ENCODE measurements around the gene MMP25. TPM values are rescaled to one million over a fixed set of nuclear protein-coding genes. Genes with fewer than 3 reads are reported as not detected.

Gene MMP25
- total and polyA plus RNA-seq, 4 experiments from 2014 or later: 0.52 to 3.0 (median 1.9) TPM

- no peak overlapping the region for H3K4me3 ChIP-seq (ENCODE audit: low read length in 2 of 2)
- H3K27ac ChIP-seq (ENCODE audit: low read depth, low read length): peak overlapping the region; percentile 14
- H3K27ac Mint-ChIP-seq: peak overlapping the region; percentile 68 to 92 (median 79)
- no peaks in the 10 kb centered on the region for H3K27me3 ChIP-seq (ENCODE audit: insufficient read depth, low read length)
- peaks cover 15 to 61% (median 41%) of the 10 kb centered on the region in 4 donors for H3K4me1 Mint-ChIP-seq
- no peaks in the 10 kb centered on the region for H3K9me3 Mint-ChIP-seq
- intact Hi-C loops (cut with micrococcal nuclease): loop anchor here (1.0 kb wide), 2 partner anchors 33 to 70 kb away; no protein-coding TSS in a partner anchor
- ChIA-PET CTCF (ENCODE audit: partially characterized antibody) (interaction anchor here (0.8 to 17.8 kb wide), 22 partner anchors 10 to 76 kb away, joined by 3 to 376 read pairs (median 4); partner anchors contain the start of genes HCFC1R1, IL32, THOC6 and ZNF213), POLR2A (ENCODE audit: partially characterized antibody) (interaction anchor here (1.1 to 12.6 kb wide), 7 partner anchors 12 to 39 kb away, joined by 3 to 146 read pairs (median 17); partner anchors contain the start of genes IL32 and ZNF213)
- no peaks in the 10 kb centered on the region for H3K36me3 ChIP-seq (ENCODE audit: insufficient read depth, low read length)
- DNase-seq: peak; percentile 59 to 80 (median 64)
- no peaks in the 10 kb centered on the region for H3K27me3 Mint-ChIP-seq
- H3K4me3 Mint-ChIP-seq: peak overlapping the region in 4 of 8 donors; percentile 11 to 53 (median 46)
- no peaks in the 10 kb centered on the region for H3K36me3 Mint-ChIP-seq
- H3K4me1 ChIP-seq (ENCODE audit: insufficient read depth, low read length): peaks cover 51% of the 10 kb centered on the region
- H3K9me3 ChIP-seq (ENCODE audit: control insufficient read depth in 1 of 2, low read length in 2 of 2): no peaks in the 10 kb centered on the region
These were observed 49.5 kb downstream of the MMP25 start for GRCh38 chr16:3095869-3096268.

DNA sequence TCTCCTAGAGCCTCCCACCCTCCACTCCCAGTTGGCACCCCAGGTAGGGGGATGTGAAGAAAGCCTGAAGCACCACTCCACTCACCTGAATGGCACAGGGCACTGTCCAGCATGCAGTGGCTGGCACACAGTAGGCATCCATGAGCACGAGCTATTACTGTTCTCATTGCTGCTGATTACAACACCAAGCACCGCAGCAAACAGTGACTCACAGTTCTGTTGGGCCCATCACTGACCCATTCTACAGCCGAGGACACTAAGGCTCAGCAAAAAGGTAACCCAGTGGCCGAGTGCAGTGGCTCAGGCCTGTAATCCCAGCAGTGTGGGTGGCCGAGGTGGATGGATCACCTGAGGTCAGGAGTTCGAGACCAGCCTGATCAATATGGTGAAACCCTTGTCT, 50.0 kb downstream of the MMP25 start:
- POLR2A ChIA-PET (ENCODE audit: partially characterized antibody): interaction anchor here (1.0 to 12.6 kb wide), 10 partner anchors 13 to 39 kb away, joined by 3 to 146 read pairs (median 5); partner anchors contain the start of genes IL32 and ZNF213

GRCh38 chr16:3097266-3097665, 50.9 kb downstream of the MMP25 start:
- Mint-ChIP-seq H3K4me1 (peaks cover 25 to 62% (median 44%) of the 10 kb centered on the region in 4 donors), H3K27me3 (no peaks in the 10 kb centered on the region), H3K9me3 (no peaks in the 10 kb centered on the region), H3K27ac (peak overlapping the region in 4 of 7 donors; percentile 31 to 87 (median 78)), H3K4me3 (peak overlapping the region in 1 of 8 donors; percentile 3), H3K36me3 (no peaks in the 10 kb centered on the region)
- DNase-seq: no peak
- Histone ChIP-seq H3K9me3 (ENCODE audit: control insufficient read depth in 1 of 2, low read length in 2 of 2) (no peaks in the 10 kb centered on the region), H3K27me3 (ENCODE audit: insufficient read depth, low read length) (no peaks in the 10 kb centered on the region), H3K4me1 (ENCODE audit: insufficient read depth, low read length) (peaks cover 56% of the 10 kb centered on the region), H3K27ac (ENCODE audit: low read depth, low read length) (no peak overlapping the region), H3K4me3 (ENCODE audit: low read length in 2 of 2) (no peak overlapping the region), H3K36me3 (ENCODE audit: insufficient read depth, low read length) (no peaks in the 10 kb centered on the region)
- intact Hi-C loops (cut with micrococcal nuclease): no loop called here
- POLR2A ChIA-PET (ENCODE audit: partially characterized antibody): interaction anchor here (0.7 to 12.6 kb wide), 8 partner anchors 13 to 116 kb away, joined by 3 to 146 read pairs (median 6); partner anchors contain the start of genes IL32 and ZNF213
- CTCF ChIA-PET (ENCODE audit: partially characterized antibody): interaction anchor here (0.9 to 17.8 kb wide), 7 partner anchors 9 to 69 kb away, joined by 3 to 376 read pairs (median 11); partner anchors contain the start of genes IL32 and ZNF213

More for the DNA sequence above, 50.0 kb downstream of the MMP25 start:
- no peaks in the 10 kb centered on the region for H3K27me3 Mint-ChIP-seq
- Histone ChIP-seq H3K27ac (ENCODE audit: low read depth, low read length) (peak overlapping the region; percentile 14), H3K27me3 (ENCODE audit: insufficient read depth, low read length) (no peaks in the 10 kb centered on the region), H3K4me1 (ENCODE audit: insufficient read depth, low read length) (peaks cover 51% of the 10 kb centered on the region), H3K4me3 (ENCODE audit: low read length in 2 of 2) (no peak overlapping the region), H3K9me3 (ENCODE audit: control insufficient read depth in 1 of 2, low read length in 2 of 2) (no peaks in the 10 kb centered on the region), H3K36me3 (ENCODE audit: insufficient read depth, low read length) (no peaks in the 10 kb centered on the region)
- no peak overlapping the region for H3K4me3 Mint-ChIP-seq
- no peaks in the 10 kb centered on the region for H3K36me3 Mint-ChIP-seq
- peaks cover 20 to 61% (median 42%) of the 10 kb centered on the region in 4 donors for H3K4me1 Mint-ChIP-seq
- peak overlapping the region in 5 of 7 donors; percentile 68 to 92 (median 84) for H3K27ac Mint-ChIP-seq
- DNase-seq: no peak
- intact Hi-C loops (cut with micrococcal nuclease): loop anchor here (1.0 kb wide), 2 partner anchors 33 to 70 kb away; no protein-coding TSS in a partner anchor
- H3K9me3 Mint-ChIP-seq: no peaks in the 10 kb centered on the region
- CTCF ChIA-PET (ENCODE audit: partially characterized antibody): interaction anchor here (0.9 to 17.8 kb wide), 21 partner anchors 8 to 76 kb away, joined by 3 to 376 read pairs (median 4); partner anchors contain the start of genes HCFC1R1, IL32, THOC6 and ZNF213

- Mint-ChIP-seq H3K9me3 (no peaks in the 10 kb centered on the region), H3K36me3 (no peaks in the 10 kb centered on the region), H3K4me3 (peak within 1 kb of the TSS; percentile 77 to 90 (median 86)), H3K4me1 (peaks cover 25 to 72% (median 51%) of the 10 kb centered on the region in 4 donors), H3K27me3 (no peaks in the 10 kb centered on the region), H3K27ac (peak within 1 kb of the TSS; percentile 82 to 97 (median 93))
- Histone ChIP-seq H3K36me3 (ENCODE audit: insufficient read depth, low read length) (no peaks in the 10 kb centered on the region), H3K27me3 (ENCODE audit: insufficient read depth, low read length) (no peaks in the 10 kb centered on the region), H3K4me1 (ENCODE audit: insufficient read depth, low read length) (peaks cover 68% of the 10 kb centered on the region), H3K4me3 (ENCODE audit: low read length in 2 of 2) (peak within 1 kb of the TSS; percentile 19 to 23), H3K27ac (ENCODE audit: low read depth, low read length) (peak within 1 kb of the TSS; percentile 33), H3K9me3 (ENCODE audit: control insufficient read depth in 1 of 2, low read length in 2 of 2) (no peaks in the 10 kb centered on the region)
- DNase-seq: no peak
- intact Hi-C loops (cut with micrococcal nuclease): no loop called here
- ChIA-PET CTCF (ENCODE audit: partially characterized antibody) (interaction anchor here (1.1 to 17.8 kb wide), 9 partner anchors 10 to 71 kb away, joined by 3 to 376 read pairs (median 5); partner anchors contain the start of genes IL32 and ZNF213), POLR2A (ENCODE audit: partially characterized antibody) (interaction anchor here (0.7 to 12.6 kb wide), 15 partner anchors 18 to 67 kb away, joined by 3 to 146 read pairs (median 9); partner anchors contain the start of genes IL32 and ZNF213)
These were observed 52.4 kb downstream of the MMP25 start, which contains the start of gene ZSCAN10 for GRCh38 chr16:3098459-3099394. TSS of gene ZSCAN10 (minus strand) at chr16:3099294. CDS start at chr16:3092937, 6,357 bp downstream.

DNA sequence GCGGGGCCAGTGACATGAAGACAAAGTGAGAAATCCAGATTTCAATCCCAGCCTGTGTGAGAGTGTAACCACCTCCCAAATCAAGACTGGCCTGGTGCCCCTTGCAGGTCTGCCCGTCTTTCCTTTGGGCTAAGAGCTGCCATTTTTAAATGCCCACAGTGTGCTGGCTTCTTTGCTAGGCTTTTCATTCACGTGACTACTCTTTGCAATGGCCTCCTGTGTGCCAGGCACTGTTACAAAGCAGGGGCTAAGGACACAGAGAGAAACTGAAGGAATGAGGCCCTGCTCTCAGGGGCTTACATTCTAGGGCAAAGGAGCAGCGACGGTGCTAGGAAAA, 53.0 kb downstream of the MMP25 start:
- no peak for DNase-seq
- ChIA-PET CTCF (ENCODE audit: partially characterized antibody) (interaction anchor here (0.6 to 17.8 kb wide), 6 partner anchors 22 to 192 kb away, joined by 3 to 376 read pairs (median 42); partner anchors contain the start of genes IL32 and ZNF213), POLR2A (ENCODE audit: partially characterized antibody) (interaction anchor here (0.8 to 12.6 kb wide), 14 partner anchors 9 to 68 kb away, joined by 3 to 146 read pairs (median 9); partner anchors contain the start of genes IL32 and ZNF213)
- peak overlapping the region in 1 of 2 donors; percentile 19 for H3K4me3 ChIP-seq (ENCODE audit: low read length in 2 of 2)
- H3K27me3 ChIP-seq (ENCODE audit: insufficient read depth, low read length): no peaks in the 10 kb centered on the region
- Mint-ChIP-seq H3K27ac (peak overlapping the region in 3 of 7 donors; percentile 12 to 88 (median 82)), H3K4me1 (peaks cover 25 to 70% (median 49%) of the 10 kb centered on the region in 4 donors), H3K27me3 (no peaks in the 10 kb centered on the region), H3K4me3 (peak overlapping the region in 2 of 8 donors; percentile 77 to 88), H3K36me3 (no peaks in the 10 kb centered on the region), H3K9me3 (no peaks in the 10 kb centered on the region)
- no peaks in the 10 kb centered on the region for H3K9me3 ChIP-seq (ENCODE audit: control insufficient read depth in 1 of 2, low read length in 2 of 2)
- intact Hi-C loops (cut with micrococcal nuclease): no loop called here
- no peak overlapping the region for H3K27ac ChIP-seq (ENCODE audit: low read depth, low read length)
- H3K4me1 ChIP-seq (ENCODE audit: insufficient read depth, low read length): peaks cover 63% of the 10 kb centered on the region
- no peaks in the 10 kb centered on the region for H3K36me3 ChIP-seq (ENCODE audit: insufficient read depth, low read length)

- Histone ChIP-seq H3K4me3 (ENCODE audit: low read length in 2 of 2) (peak overlapping the region; percentile 19 to 23), H3K27ac (ENCODE audit: low read depth, low read length) (peak overlapping the region; percentile 33), H3K4me1 (ENCODE audit: insufficient read depth, low read length) (peaks cover 58% of the 10 kb centered on the region), H3K36me3 (ENCODE audit: insufficient read depth, low read length) (no peaks in the 10 kb centered on the region), H3K27me3 (ENCODE audit: insufficient read depth, low read length) (no peaks in the 10 kb centered on the region), H3K9me3 (ENCODE audit: control insufficient read depth in 1 of 2, low read length in 2 of 2) (no peaks in the 10 kb centered on the region)
- Mint-ChIP-seq H3K9me3 (no peaks in the 10 kb centered on the region), H3K4me3 (peak overlapping the region; percentile 77 to 90 (median 86)), H3K27me3 (no peaks in the 10 kb centered on the region), H3K27ac (peak overlapping the region; percentile 82 to 97 (median 93)), H3K4me1 (peaks cover 19 to 68% (median 44%) of the 10 kb centered on the region in 4 donors), H3K36me3 (no peaks in the 10 kb centered on the region)
- POLR2A ChIA-PET (ENCODE audit: partially characterized antibody): interaction anchor here (0.8 to 12.6 kb wide), 14 partner anchors 9 to 72 kb away, joined by 3 to 146 read pairs (median 9); partner anchors contain the start of genes IL32 and ZNF213
- peak; percentile 80 to 89 (median 82) for DNase-seq
- CTCF ChIA-PET (ENCODE audit: partially characterized antibody): interaction anchor here (0.6 to 17.8 kb wide), 7 partner anchors 10 to 193 kb away, joined by 3 to 376 read pairs (median 15); partner anchors contain the start of genes IL32 and ZNF213
- intact Hi-C loops (cut with micrococcal nuclease): loop anchor here (1.0 to 2.0 kb wide), 3 partner anchors 24 to 69 kb away; no protein-coding TSS in a partner anchor
These were observed 53.6 kb downstream of the MMP25 start for GRCh38 chr16:3099732-3100499.

Measured in CD4-positive, alpha-beta memory T cell (primary cell).